Posterior cingulate gyrus (tissue), 11 donors: ENCODE data around the gene AKAP6.

ENCODE experiments used
- DNase-seq, 10 donors: peaks; one replicate each; pipeline versions ENCODE4 v3.0.0 to v3.0.0-alpha.2; 2020 to 2021; ENCODE audit warnings: mixed read lengths in 3 of 10
- intact Hi-C: fragments of 100-400 bp; cut with DNase I; formaldehyde crosslinking; loops from one replicate; pipeline ENCODE4 v1.15.1; 2023

The AKAP6 gene

GRCh38 chr14:32512813-32513212 is 183.7 kb downstream of the AKAP6 start:
- intact Hi-C loops = loop anchor here (5.0 to 10.0 kb wide), 2 partner anchors 41 to 148 kb away; no protein-coding TSS in a partner anchor
- DNase-seq = no peak

GRCh38 chr14:32513571-32514009 is 184.5 kb downstream of the AKAP6 start:
- DNase-seq = no peak
- intact Hi-C loops = loop anchor here (5.0 to 10.0 kb wide), 2 partner anchors 41 to 149 kb away; no protein-coding TSS in a partner anchor

- intact Hi-C loops = loop anchor here (5.0 to 10.0 kb wide), 2 partner anchors 42 to 149 kb away; no protein-coding TSS in a partner anchor
- no peak for DNase-seq
Observed at GRCh38 chr14:32514236-32514635, 185.1 kb downstream of the AKAP6 start.

GRCh38 chr14:32514681-32515080 is 185.6 kb downstream of the AKAP6 start:
- DNase-seq = no peak
- intact Hi-C loops = loop anchor here (5.0 to 10.0 kb wide), 3 partner anchors 42 to 262 kb away; no protein-coding TSS in a partner anchor

- intact Hi-C loops = no loop called here
- no peak for DNase-seq
Observed at GRCh38 chr14:32524609-32525375, 195.7 kb downstream of the AKAP6 start.

GRCh38 chr14:32525591-32525990 is 196.5 kb downstream of the AKAP6 start:
- intact Hi-C loops = no loop called here
- DNase-seq = no peak

GRCh38 chr14:32530800-32531199 is 201.7 kb downstream of the AKAP6 start:
- no peak for DNase-seq
- intact Hi-C loops = no loop called here

GRCh38 chr14:32531942-32532515 is 202.9 kb downstream of the AKAP6 start:
- no peak for DNase-seq
- intact Hi-C loops = no loop called here

GRCh38 chr14:32534145-32534544 is 205.0 kb downstream of the AKAP6 start:
- DNase-seq = no peak
- intact Hi-C loops = no loop called here

- DNase-seq = no peak
- intact Hi-C loops = no loop called here
Observed at GRCh38 chr14:32536175-32536574, 207.1 kb downstream of the AKAP6 start.

GRCh38 chr14:32537166-32537565 is 208.1 kb downstream of the AKAP6 start:
- DNase-seq = no peak
- intact Hi-C loops = no loop called here

GRCh38 chr14:32542507-32542906 is 213.4 kb downstream of the AKAP6 start:
- no peak for DNase-seq
- intact Hi-C loops = no loop called here

- intact Hi-C loops = no loop called here
Observed at GRCh38 chr14:32545095-32545494, 216.0 kb downstream of the AKAP6 start.

GRCh38 chr14:32545506-32546210 is 216.6 kb downstream of the AKAP6 start:
- intact Hi-C loops = no loop called here
- DNase-seq = peak in 1 of 10 donors; percentile 17

More at GRCh38 chr14:32545095-32545494, 216.0 kb downstream of the AKAP6 start:
- DNase-seq = no peak

- intact Hi-C loops = no loop called here
- DNase-seq = no peak
Observed at GRCh38 chr14:32546246-32546645, 217.1 kb downstream of the AKAP6 start.

GRCh38 chr14:32552766-32553165 is 223.7 kb downstream of the AKAP6 start:
- no peak for DNase-seq
- intact Hi-C loops = loop anchor here (10.0 kb wide), 1 partner anchor 78 kb away; no protein-coding TSS in a partner anchor

- DNase-seq = no peak
- intact Hi-C loops = loop anchor here (5.0 to 10.0 kb wide), 2 partner anchors 84 to 302 kb away; no protein-coding TSS in a partner anchor
Observed at GRCh38 chr14:32559048-32559447, 229.9 kb downstream of the AKAP6 start.

- DNase-seq = no peak
- intact Hi-C loops = loop anchor here (5.0 to 10.0 kb wide), 2 partner anchors 85 to 302 kb away; no protein-coding TSS in a partner anchor
Observed at GRCh38 chr14:32559590-32559989, 230.5 kb downstream of the AKAP6 start.

- DNase-seq = peak in 7 of 10 donors; percentile 26 to 80 (median 61)
- intact Hi-C loops = loop anchor here (10.0 kb wide), 1 partner anchor 486 kb away; the partner anchor contains the start of gene ARHGAP5
Observed at GRCh38 chr14:32560209-32560857, 231.2 kb downstream of the AKAP6 start.

GRCh38 chr14:32561520-32561919 is 232.4 kb downstream of the AKAP6 start:
- no peak for DNase-seq
- intact Hi-C loops = loop anchor here (10.0 kb wide), 1 partner anchor 487 kb away; the partner anchor contains the start of gene ARHGAP5
